IMR-90 (cell line): Measurements from ENCODE around the gene GDPD3. TPM values are rescaled to one million over a fixed set of nuclear protein-coding genes. Genes with fewer than 3 reads are reported as not detected.
A peak's percentile ranks its signal among the peaks of the same experiment; 100 is the strongest.

Experiments
- ATAC-seq: fragments of 200-7000 bp; cut with Tn5 transposase; 2 replicates; pipeline ENCODE4 v1.9.1; 2020; ENCODE audit warnings: low read depth, mild to moderate bottlenecking, moderate library complexity
- BruUV-seq: library from RNA; stranded (reverse); fragments of 400-500 nt; replicated peaks from 2 replicates; lab custom pipeline; 2021; lab: Mats Ljungman, UMichigan
- CTCF ChIA-PET: fragments of 300-600 bp; formaldehyde crosslinking; extraction: SDS; loops from one replicate; lab custom pipeline; 2021; ENCODE audit warnings: antibody characterized with exemption; lab: Yijun Ruan, JAX
- POLR2A ChIA-PET: fragments of 300-600 bp; sonication (Branson Sonifier 250); formaldehyde crosslinking; loops from one replicate; lab custom pipeline; 2022; ENCODE audit warnings: antibody characterized with exemption; ENCODE audit not compliant: unreplicated experiment; lab: Charles Lee
- DNase-seq: peaks from one replicate; pipeline ENCODE4 v3.0.0; 2013
- H2AFZ ChIP-seq: replicated peaks from 2 replicates; pipeline ENCODE3; 2013; ENCODE audit warnings: low read length, mild to moderate bottlenecking; ENCODE audit not compliant: poor library complexity
- H2AK5ac ChIP-seq: 2 replicates; pipeline ENCODE4 v1.6.1; 2013; ENCODE audit warnings: low read depth, low read length, inconsistent platforms
- H2AK9ac ChIP-seq: replicated peaks from 2 replicates; pipeline ENCODE3; 2013; ENCODE audit warnings: mild to moderate bottlenecking, low read depth, low read length, moderate library complexity; ENCODE audit not compliant: poor library complexity
- H2BK120ac ChIP-seq: 2 replicates; pipeline ENCODE4 v1.6.1; 2013; ENCODE audit warnings: low read depth, low read length, inconsistent platforms
- H2BK15ac ChIP-seq: 3 replicates; pipeline ENCODE4 v1.6.1; 2013; ENCODE audit warnings: low read depth, low read length, inconsistent platforms
- H2BK20ac ChIP-seq: 2 replicates; pipeline ENCODE4 v1.6.1; 2013; ENCODE audit warnings: low read depth, mild to moderate bottlenecking, inconsistent platforms, low read length, moderate library complexity
- H2BK5ac ChIP-seq: 2 replicates; pipeline ENCODE4 v1.6.1; 2013; ENCODE audit warnings: mild to moderate bottlenecking, low read depth, low read length, inconsistent platforms; ENCODE audit not compliant: poor library complexity, severe bottlenecking
- H3K14ac ChIP-seq: replicated peaks from 2 replicates; pipeline ENCODE4 v1.6.1; 2013; ENCODE audit warnings: low read depth, low read length, inconsistent platforms
- H3K18ac ChIP-seq: 2 replicates; pipeline ENCODE4 v1.6.1; 2013; ENCODE audit warnings: low read depth, low read length, control low read depth
- H3K23ac ChIP-seq: 2 replicates; pipeline ENCODE4 v1.6.1; 2013; ENCODE audit warnings: low read depth, low read length, inconsistent platforms
- H3K27ac ChIP-seq: 2 replicates; pipeline ENCODE4 v1.5.1; 2013; ENCODE audit warnings: mild to moderate bottlenecking, control low read depth, low read length; ENCODE audit not compliant: insufficient read depth
- H3K27me3 ChIP-seq: 2 replicates; pipeline ENCODE4 v1.6.1; 2013; ENCODE audit warnings: low read length; ENCODE audit not compliant: control insufficient read depth, insufficient read depth
- H3K36me3 ChIP-seq: 2 replicates; pipeline ENCODE4 v1.6.1; 2013; ENCODE audit warnings: low read length, mixed read lengths; ENCODE audit not compliant: control insufficient read depth, insufficient read depth
- H3K4ac ChIP-seq: 2 replicates; pipeline ENCODE4 v1.6.1; 2013; ENCODE audit warnings: low read depth, low read length, inconsistent platforms
- H3K4me1 ChIP-seq: 2 replicates; pipeline ENCODE4 v1.6.1; 2013; ENCODE audit warnings: low read length, mixed read lengths; ENCODE audit not compliant: control insufficient read depth, insufficient read depth
- H3K4me2 ChIP-seq: 2 replicates; pipeline ENCODE4 v1.6.1; 2013; ENCODE audit warnings: low read depth, mild to moderate bottlenecking, control low read depth, low read length, moderate library complexity
- H3K4me3 ChIP-seq: 2 replicates; pipeline ENCODE4 v1.5.1; 2013; ENCODE audit warnings: low read depth, mild to moderate bottlenecking, control low read depth, low read length, moderate library complexity; ENCODE audit not compliant: insufficient read depth
- H3K56ac ChIP-seq: 2 replicates; pipeline ENCODE4 v1.6.1; 2013; ENCODE audit warnings: low read length, inconsistent platforms; ENCODE audit not compliant: insufficient read depth; ENCODE audit errors: extremely low read depth
- H3K79me1 ChIP-seq, 2 experiments: 2 replicates each; pipeline ENCODE4 v1.6.1; 2013; ENCODE audit warnings: low read length in 2 of 2, inconsistent platforms in 1 of 2, low read depth in 1 of 2
- H3K9ac ChIP-seq: 2 replicates; pipeline ENCODE4 v1.6.1; 2013; ENCODE audit warnings: low read depth, low read length, control low read depth
- H3K9me1 ChIP-seq: 2 replicates; pipeline ENCODE4 v1.6.1; 2013; ENCODE audit warnings: low read length, inconsistent platforms; ENCODE audit not compliant: insufficient read depth
- H3K9me3 ChIP-seq: 2 replicates; pipeline ENCODE4 v1.6.1; 2013; ENCODE audit warnings: low read length; ENCODE audit not compliant: control insufficient read depth, insufficient read depth
- H4K20me1 ChIP-seq: 2 replicates; pipeline ENCODE4 v1.6.1; 2013; ENCODE audit warnings: low read length, inconsistent platforms; ENCODE audit not compliant: insufficient read depth
- H4K5ac ChIP-seq: 2 replicates; pipeline ENCODE4 v1.6.1; 2013; ENCODE audit warnings: mild to moderate bottlenecking, low read depth, low read length, control low read depth
- H4K8ac ChIP-seq, 2 experiments: 2 replicates each; pipeline ENCODE4 v1.6.1; 2013; ENCODE audit warnings: low read depth in 2 of 2, low read length in 2 of 2, control low read depth in 1 of 2, inconsistent platforms in 1 of 2
- H4K91ac ChIP-seq: 2 replicates; pipeline ENCODE4 v1.6.1; 2013; ENCODE audit warnings: low read depth, low read length, inconsistent platforms; ENCODE audit not compliant: insufficient read depth
- BHLHE40 ChIP-seq: fragments of 150-350 bp; IDR thresholded peaks from 2 replicates; pipeline ENCODE4 v1.6.1; 2016; ENCODE audit warnings: mild to moderate bottlenecking, low read depth, low read length
- SMC3 ChIP-seq: fragments of 150-350 bp; IDR thresholded peaks from 2 replicates; pipeline ENCODE4 v1.6.1; 2016; ENCODE audit warnings: low read depth, mild to moderate bottlenecking, antibody characterized with exemption, low read length, moderate library complexity
- WGBS, 2 experiments: methylation state at CpG; one replicate each; pipeline versions ENCODE4 v1.1.5 to v1.1.7; 2013; ENCODE audit warnings: missing lambda C conversion rate in 2 of 2; ENCODE audit not compliant: insufficient read length in 1 of 2; ENCODE audit errors: extremely low coverage in 2 of 2; 5-methylcytosine and 5-hydroxymethylcytosine counted together
- dilution Hi-C: fragments of 300-500 bp; cut with HindIII; formaldehyde crosslinking; loops from one replicate; pipeline ENCODE4 v1.14.3; 2018; ENCODE audit warnings: low sequenced_read_pairs; ENCODE audit not compliant: unreplicated experiment
- in situ Hi-C: fragments of 300-500 bp; cut with MboI; formaldehyde crosslinking; loops from 3 replicates; pipeline ENCODE4 v1.14.3; 2019; ENCODE audit warnings: low sequenced_read_pairs, inconsistent platforms, mixed read lengths
- intact Hi-C: fragments of 100-400 bp; cut with micrococcal nuclease; formaldehyde crosslinking; loops from 2 replicates; pipeline ENCODE4 v1.10.0; 2022
- polyA plus RNA-seq, 3 experiments: library from polyadenylated mRNA; depleted of rRNA; stranded (reverse); fragments of >200 nt; gene quantifications; 2 replicates each; pipeline ENCODE4 v1.2.3, GENCODE V29; 2012; ENCODE audit warnings: low replicate concordance in 1 of 3
- total RNA-seq: library from RNA; depleted of rRNA; stranded (reverse); fragments of >200 nt; gene quantifications from 2 replicates; pipeline ENCODE4 v1.2.3, GENCODE V29; 2012

The GDPD3 gene
- total and polyA plus RNA-seq, 2 of the 4 experiments (the other 2 are of a cell fraction): under 0.01 to 19.5 TPM

- ChIA-PET POLR2A (no interaction called here), CTCF (interaction anchor here (1.0 kb wide), 1 partner anchor 538 kb away, joined by 4 read pairs; no protein-coding TSS in a partner anchor)
- no TSS peak for BruUV-seq
- no peaks in the 10 kb centered on the region for H3K9me3 ChIP-seq
- in situ Hi-C loops (no loop called here), intact Hi-C loops (loop anchor here (10.0 kb wide), 1 partner anchor 314 kb away; the partner anchor contains the start of gene ZNF771), dilution Hi-C loops (no loop called here)
- H4K91ac ChIP-seq: no peak overlapping the region
- no peaks in the 10 kb centered on the region for H3K9me1 ChIP-seq
- no peak overlapping the region for H3K18ac ChIP-seq
- TF ChIP-seq SMC3: no peak
- no peak for TF ChIP-seq BHLHE40
- H3K4me2 ChIP-seq: no peak overlapping the region
- H3K4me1 ChIP-seq: peaks cover 11% of the 10 kb centered on the region
- H2BK15ac ChIP-seq: no peak overlapping the region; the same call in 2 of the 3 replicates
- no peak overlapping the region for H2BK20ac ChIP-seq
- H3K56ac ChIP-seq: no peak overlapping the region
- peak overlapping the region; percentile 83 for H2AFZ ChIP-seq
- peak overlapping the region; percentile 45; the same call in 1 of the 2 replicates for H3K4ac ChIP-seq
- no peak overlapping the region for H3K4me3 ChIP-seq
- 0 out of 2 replicates have a peak overlapping the region, but pooled peaks have one; percentile 59 for H2BK120ac ChIP-seq
- no peak overlapping the region for H3K27ac ChIP-seq
- peak overlapping the region in 1 of 2 experiments; percentile 84; a peak in 1 of 4 replicates for H4K8ac ChIP-seq
- no peak for ATAC-seq
- H3K14ac ChIP-seq: no peak overlapping the region
- H2AK5ac ChIP-seq: peak overlapping the region; percentile 25
- H3K23ac ChIP-seq: no peak overlapping the region
- no peak overlapping the region for H4K5ac ChIP-seq
- H3K79me1 ChIP-seq: peaks cover 0 to 18% of the 10 kb centered on the region in 2 experiments; a peak in 2 of 4 replicates
- peak overlapping the region; percentile 79 for H2AK9ac ChIP-seq
- no peaks in the 10 kb centered on the region for H4K20me1 ChIP-seq
- H3K36me3 ChIP-seq: peaks cover 10% of the 10 kb centered on the region
- H3K27me3 ChIP-seq: no peaks in the 10 kb centered on the region
- 60% methylated on average over 3 of the region's 26 CpGs; no CpG with 5 or more reads in 1 of the 2 experiments for WGBS, 2 experiments
- H2BK5ac ChIP-seq: no peak overlapping the region
- no peak for DNase-seq
- no peak overlapping the region for H3K9ac ChIP-seq
These were observed 22.6 kb downstream of the GDPD3 start for GRCh38 chr16:30090610-30091331.
